ENCODE measurements around the gene CHRNA10. TPM values are rescaled to one million over a fixed set of nuclear protein-coding genes. Genes with fewer than 3 reads are reported as not detected.

CHRNA10 gene
- total RNA-seq, 1 experiment from 2014 or later: 6.8 TPM

DNA sequence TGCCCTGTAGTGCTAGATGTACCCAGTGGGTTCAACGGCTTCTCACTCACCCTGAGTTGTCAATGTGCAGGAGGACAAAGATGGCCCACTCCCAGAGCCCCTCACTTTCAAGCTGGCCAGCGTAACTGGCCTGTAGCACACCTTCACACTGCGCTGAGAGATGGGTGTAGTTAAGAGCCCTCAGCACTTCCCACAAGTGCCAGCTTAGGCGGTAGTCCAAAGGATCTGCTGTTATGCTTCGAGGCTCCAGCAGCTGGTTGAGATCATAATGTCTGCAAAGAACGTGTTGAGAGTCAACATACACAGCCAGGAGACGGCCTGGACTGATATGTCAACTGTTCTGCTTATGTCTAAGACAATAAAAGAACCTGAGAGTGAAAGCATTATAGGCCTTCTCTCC is 14.7 kb upstream of the CHRNA10 start:
- no peaks in the 10 kb centered on the region for H3K9me3 ChIP-seq (ENCODE audit: control insufficient read depth, insufficient read depth, low read depth, low read length)
- no peaks in the 10 kb centered on the region for H3K4me1 ChIP-seq (ENCODE audit: control insufficient read depth, insufficient read depth, low read length)
- peaks cover 60% of the 10 kb centered on the region for H3K36me3 ChIP-seq (ENCODE audit: control insufficient read depth, insufficient read depth, low read length)
- TF ChIP-seq, protein P1, sequence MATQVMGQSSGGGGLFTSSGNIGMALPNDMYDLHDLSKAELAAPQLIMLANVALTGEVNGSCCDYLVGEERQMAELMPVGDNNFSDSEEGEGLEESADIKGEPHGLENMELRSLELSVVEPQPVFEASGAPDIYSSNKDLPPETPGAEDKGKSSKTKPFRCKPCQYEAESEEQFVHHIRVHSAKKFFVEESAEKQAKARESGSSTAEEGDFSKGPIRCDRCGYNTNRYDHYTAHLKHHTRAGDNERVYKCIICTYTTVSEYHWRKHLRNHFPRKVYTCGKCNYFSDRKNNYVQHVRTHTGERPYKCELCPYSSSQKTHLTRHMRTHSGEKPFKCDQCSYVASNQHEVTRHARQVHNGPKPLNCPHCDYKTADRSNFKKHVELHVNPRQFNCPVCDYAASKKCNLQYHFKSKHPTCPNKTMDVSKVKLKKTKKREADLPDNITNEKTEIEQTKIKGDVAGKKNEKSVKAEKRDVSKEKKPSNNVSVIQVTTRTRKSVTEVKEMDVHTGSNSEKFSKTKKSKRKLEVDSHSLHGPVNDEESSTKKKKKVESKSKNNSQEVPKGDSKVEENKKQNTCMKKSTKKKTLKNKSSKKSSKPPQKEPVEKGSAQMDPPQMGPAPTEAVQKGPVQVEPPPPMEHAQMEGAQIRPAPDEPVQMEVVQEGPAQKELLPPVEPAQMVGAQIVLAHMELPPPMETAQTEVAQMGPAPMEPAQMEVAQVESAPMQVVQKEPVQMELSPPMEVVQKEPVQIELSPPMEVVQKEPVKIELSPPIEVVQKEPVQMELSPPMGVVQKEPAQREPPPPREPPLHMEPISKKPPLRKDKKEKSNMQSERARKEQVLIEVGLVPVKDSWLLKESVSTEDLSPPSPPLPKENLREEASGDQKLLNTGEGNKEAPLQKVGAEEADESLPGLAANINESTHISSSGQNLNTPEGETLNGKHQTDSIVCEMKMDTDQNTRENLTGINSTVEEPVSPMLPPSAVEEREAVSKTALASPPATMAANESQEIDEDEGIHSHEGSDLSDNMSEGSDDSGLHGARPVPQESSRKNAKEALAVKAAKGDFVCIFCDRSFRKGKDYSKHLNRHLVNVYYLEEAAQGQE (IDR thresholded peaks at IDR 0.05; ENCODE audit: insufficient read depth in 1 of 2, low read depth in 2 of 2, low read length in 1 of 2): no peak
- no peak for TF ChIP-seq TCF7L2 (IDR thresholded peaks at IDR 0.05; ENCODE audit: low read depth, low read length)
- TF ChIP-seq SIN3A (IDR thresholded peaks at IDR 0.05; ENCODE audit: borderline replicate concordance, insufficient read depth, low read depth, low read length): no peak
- TF ChIP-seq, protein P2, sequence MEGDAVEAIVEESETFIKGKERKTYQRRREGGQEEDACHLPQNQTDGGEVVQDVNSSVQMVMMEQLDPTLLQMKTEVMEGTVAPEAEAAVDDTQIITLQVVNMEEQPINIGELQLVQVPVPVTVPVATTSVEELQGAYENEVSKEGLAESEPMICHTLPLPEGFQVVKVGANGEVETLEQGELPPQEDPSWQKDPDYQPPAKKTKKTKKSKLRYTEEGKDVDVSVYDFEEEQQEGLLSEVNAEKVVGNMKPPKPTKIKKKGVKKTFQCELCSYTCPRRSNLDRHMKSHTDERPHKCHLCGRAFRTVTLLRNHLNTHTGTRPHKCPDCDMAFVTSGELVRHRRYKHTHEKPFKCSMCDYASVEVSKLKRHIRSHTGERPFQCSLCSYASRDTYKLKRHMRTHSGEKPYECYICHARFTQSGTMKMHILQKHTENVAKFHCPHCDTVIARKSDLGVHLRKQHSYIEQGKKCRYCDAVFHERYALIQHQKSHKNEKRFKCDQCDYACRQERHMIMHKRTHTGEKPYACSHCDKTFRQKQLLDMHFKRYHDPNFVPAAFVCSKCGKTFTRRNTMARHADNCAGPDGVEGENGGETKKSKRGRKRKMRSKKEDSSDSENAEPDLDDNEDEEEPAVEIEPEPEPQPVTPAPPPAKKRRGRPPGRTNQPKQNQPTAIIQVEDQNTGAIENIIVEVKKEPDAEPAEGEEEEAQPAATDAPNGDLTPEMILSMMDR (IDR thresholded peaks at IDR 0.05): no peak
- TF ChIP-seq POLR2AphosphoS5 (IDR thresholded peaks at IDR 0.05; ENCODE audit: low read depth, low read length): no peak
- H3K4me3 ChIP-seq (ENCODE audit: low read depth in 2 of 2, low read length in 2 of 2): no peak overlapping the region
- POLR2A ChIA-PET: no interaction called here
- H3K27me3 ChIP-seq (ENCODE audit: control insufficient read depth, insufficient read depth, low read length): no peaks in the 10 kb centered on the region
- H3K27ac ChIP-seq (ENCODE audit: low read length): no peak overlapping the region
- intact Hi-C loops (cut with micrococcal nuclease; ENCODE audit: unreplicated experiment): no loop called here
- ATAC-seq (0 out of 2 replicates have a peak, but pooled peaks have one; percentile 27), DNase-seq (ENCODE audit: low read depth, low spot score) (no peak)
- BruUV-seq (replicated peaks): no TSS peak
- CTCF ChIA-PET: no interaction called here
- in situ Hi-C loops (cut with HindIII; ENCODE audit: low pct_unique_long_range_greater_than_20kb, low sequenced_read_pairs): loop anchor here (10.0 kb wide), 1 partner anchor 419 kb away; no protein-coding TSS in a partner anchor

DNA sequence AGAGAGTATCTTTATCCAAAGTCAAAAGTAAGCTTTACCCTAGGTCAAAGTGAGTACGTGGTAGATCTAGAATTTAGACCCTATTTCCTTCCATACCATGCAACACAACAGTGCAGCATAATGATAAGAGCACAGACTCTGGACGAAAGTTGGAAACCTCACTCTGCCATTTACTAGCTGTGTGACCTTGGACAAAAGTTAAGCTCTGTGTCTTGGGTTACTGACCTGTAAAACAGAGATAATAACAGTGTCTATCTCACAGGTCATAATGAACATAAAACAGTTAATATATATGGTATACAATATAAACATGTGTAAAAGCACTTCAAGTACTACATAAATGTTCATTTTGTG is 13.6 kb upstream of the CHRNA10 start:
- CTCF ChIA-PET: no interaction called here
- intact Hi-C loops (cut with micrococcal nuclease; ENCODE audit: unreplicated experiment): no loop called here
- BruUV-seq (replicated peaks): no TSS peak

More for the DNA sequence above, 13.6 kb upstream of the CHRNA10 start:
- TF ChIP-seq, protein P2 (IDR thresholded peaks at IDR 0.05): no peak
- TF ChIP-seq TCF7L2 (IDR thresholded peaks at IDR 0.05; ENCODE audit: low read depth, low read length): no peak
- TF ChIP-seq SIN3A (IDR thresholded peaks at IDR 0.05; ENCODE audit: borderline replicate concordance, insufficient read depth, low read depth, low read length): no peak
- Histone ChIP-seq H3K36me3 (ENCODE audit: control insufficient read depth, insufficient read depth, low read length) (peaks cover 62% of the 10 kb centered on the region), H3K4me3 (ENCODE audit: low read depth in 2 of 2, low read length in 2 of 2) (no peak overlapping the region), H3K4me1 (ENCODE audit: control insufficient read depth, insufficient read depth, low read length) (no peaks in the 10 kb centered on the region), H3K27ac (ENCODE audit: low read length) (no peak overlapping the region), H3K9me3 (ENCODE audit: control insufficient read depth, insufficient read depth, low read depth, low read length) (no peaks in the 10 kb centered on the region), H3K27me3 (ENCODE audit: control insufficient read depth, insufficient read depth, low read length) (no peaks in the 10 kb centered on the region)
- DNase-seq (ENCODE audit: low read depth, low spot score) (no peak), ATAC-seq (no peak)
- in situ Hi-C loops (cut with HindIII; ENCODE audit: low pct_unique_long_range_greater_than_20kb, low sequenced_read_pairs): loop anchor here (5.0 to 10.0 kb wide), 3 partner anchors 38 to 420 kb away; no protein-coding TSS in a partner anchor
- POLR2A ChIA-PET: interaction anchor here (0.6 to 1.0 kb wide), 3 partner anchors 42 to 110 kb away, joined by 3 to 6 read pairs (median 4); no protein-coding TSS in a partner anchor

All from Panc1 (cell line).